H9 (cell line): Measurements from ENCODE around the gene FABP1. TPM values are rescaled to one million over a fixed set of nuclear protein-coding genes. Genes with fewer than 3 reads are reported as not detected.

ENCODE experiments used
- DNase-seq: peaks from one replicate; pipeline ENCODE4 v3.0.0-alpha.2; 2017
- H2AFZ ChIP-seq: one replicate; pipeline ENCODE4 v1.6.1; 2013; ENCODE audit warnings: mild to moderate bottlenecking, low read length, control low read depth, moderate library complexity
- H2AK5ac ChIP-seq: 2 replicates; pipeline ENCODE4 v1.6.1; 2013; ENCODE audit warnings: low read length, control low read depth, mixed read lengths; ENCODE audit not compliant: insufficient read length
- H2BK120ac ChIP-seq: one replicate; pipeline ENCODE4 v1.6.1; 2013; ENCODE audit warnings: low read depth, mild to moderate bottlenecking, low read length, control low read depth, inconsistent platforms; ENCODE audit not compliant: poor library complexity, severe bottlenecking
- H2BK12ac ChIP-seq: 2 replicates; pipeline ENCODE4 v1.6.1; 2013; ENCODE audit warnings: low read length, control low read depth, mixed read lengths, low read depth; ENCODE audit not compliant: insufficient read length
- H2BK15ac ChIP-seq: 2 replicates; pipeline ENCODE4 v1.6.1; 2013; ENCODE audit warnings: low read depth, low read length, control low read depth
- H2BK20ac ChIP-seq: one replicate; pipeline ENCODE4 v1.6.1; 2013; ENCODE audit warnings: low read depth, mild to moderate bottlenecking, low read length, control low read depth, inconsistent platforms; ENCODE audit not compliant: poor library complexity, severe bottlenecking
- H2BK5ac ChIP-seq: 2 replicates; pipeline ENCODE4 v1.6.1; 2013; ENCODE audit warnings: low read length, control low read depth, mixed read lengths; ENCODE audit not compliant: insufficient read length
- H3K14ac ChIP-seq: 2 replicates; pipeline ENCODE4 v1.6.1; 2013; ENCODE audit warnings: low read length, control low read depth; ENCODE audit not compliant: insufficient read depth
- H3K18ac ChIP-seq: 2 replicates; pipeline ENCODE4 v1.6.1; 2013; ENCODE audit warnings: low read depth, mild to moderate bottlenecking, mixed read lengths, low read length, control low read depth; ENCODE audit not compliant: insufficient read length
- H3K23ac ChIP-seq: 2 replicates; pipeline ENCODE4 v1.6.1; 2013; ENCODE audit warnings: low read length, control low read depth, mixed read lengths, low read depth; ENCODE audit not compliant: insufficient read length
- H3K23me2 ChIP-seq: 2 replicates; pipeline ENCODE4 v1.6.1; 2013; ENCODE audit warnings: low read depth, mild to moderate bottlenecking, mixed read lengths, low read length, control low read depth; ENCODE audit not compliant: insufficient read length, poor library complexity, severe bottlenecking
- H3K27ac ChIP-seq: 2 replicates; pipeline ENCODE4 v1.5.1; 2013; ENCODE audit warnings: low read length, control low read depth, mixed read lengths, low read depth; ENCODE audit not compliant: insufficient read length
- H3K27me3 ChIP-seq: 2 replicates; pipeline ENCODE4 v1.6.1; 2013; ENCODE audit warnings: low read length, control low read depth, inconsistent platforms; ENCODE audit not compliant: insufficient read depth
- H3K4ac ChIP-seq: 2 replicates; pipeline ENCODE4 v1.6.1; 2013; ENCODE audit warnings: low read depth, mild to moderate bottlenecking, control low read depth, inconsistent platforms, low read length, moderate library complexity
- H3K4me1 ChIP-seq: 2 replicates; pipeline ENCODE4 v1.6.1; 2013; ENCODE audit warnings: low read length, control low read depth, inconsistent platforms; ENCODE audit not compliant: insufficient read depth
- H3K4me2 ChIP-seq: 2 replicates; pipeline ENCODE4 v1.6.1; 2013; ENCODE audit warnings: low read length, control low read depth, mixed read lengths; ENCODE audit not compliant: insufficient read length, insufficient read depth
- H3K56ac ChIP-seq: 2 replicates; pipeline ENCODE4 v1.6.1; 2013; ENCODE audit warnings: low read depth, mild to moderate bottlenecking, mixed read lengths, low read length, control low read depth; ENCODE audit not compliant: insufficient read length
- H3K79me1 ChIP-seq: 2 replicates; pipeline ENCODE4 v1.6.1; 2013; ENCODE audit warnings: low read depth, mild to moderate bottlenecking, moderate library complexity, low read length, control low read depth, inconsistent platforms; ENCODE audit not compliant: insufficient read depth, poor library complexity, severe bottlenecking
- H3K79me2 ChIP-seq: 2 replicates; pipeline ENCODE4 v1.6.1; 2013; ENCODE audit warnings: low read length, control low read depth, inconsistent platforms; ENCODE audit not compliant: insufficient read depth
- H3K9ac ChIP-seq: 2 replicates; pipeline ENCODE4 v1.6.1; 2013; ENCODE audit warnings: low read length, control low read depth, mixed read lengths; ENCODE audit not compliant: insufficient read length; ENCODE audit errors: extremely low read depth
- H3K9me3 ChIP-seq: one replicate; pipeline ENCODE4 v1.6.1; 2013; ENCODE audit warnings: low read depth, low read length, inconsistent platforms; ENCODE audit not compliant: control insufficient read depth
- H3T11ph ChIP-seq: one replicate; pipeline ENCODE4 v1.6.1; 2013; ENCODE audit warnings: mild to moderate bottlenecking, low read length, control low read depth, inconsistent platforms
- H4K20me1 ChIP-seq: one replicate; pipeline ENCODE4 v1.6.1; 2013; ENCODE audit not compliant: control insufficient read depth, insufficient read length, insufficient read depth
- H4K5ac ChIP-seq: 2 replicates; pipeline ENCODE4 v1.6.1; 2013; ENCODE audit warnings: low read depth, mild to moderate bottlenecking, mixed read lengths, low read length, control low read depth; ENCODE audit not compliant: insufficient read length
- H4K8ac ChIP-seq: replicated peaks from 2 replicates; pipeline ENCODE4 v1.6.1; 2013; ENCODE audit warnings: low read length, control low read depth, mixed read lengths, low read depth; ENCODE audit not compliant: insufficient read length
- H4K91ac ChIP-seq: 2 replicates; pipeline ENCODE4 v1.6.1; 2013; ENCODE audit warnings: low read depth, mild to moderate bottlenecking, moderate library complexity, mixed read lengths, low read length, control low read depth; ENCODE audit not compliant: insufficient read length
- H3K27ac Mint-ChIP-seq, 3 experiments: 2 replicates in 2 of 3; 3 replicates in 1 of 3; pipeline ENCODE4 v1.8.0; 2020 to 2021; ENCODE audit warnings: mixed read lengths in 3 of 3, mild to moderate bottlenecking in 1 of 3, moderate library complexity in 1 of 3
- H3K27me3 Mint-ChIP-seq: 2 replicates; pipeline ENCODE4 v1.8.0; 2021; ENCODE audit warnings: low read depth, mild to moderate bottlenecking, moderate library complexity, mixed read lengths
- H3K36me3 Mint-ChIP-seq, 3 experiments: 2 replicates in 2 of 3; 3 replicates in 1 of 3; pipeline ENCODE4 v1.8.0; 2020 to 2021; ENCODE audit warnings: low read depth in 3 of 3, mixed read lengths in 3 of 3; ENCODE audit not compliant: insufficient read depth in 1 of 3
- H3K4me1 Mint-ChIP-seq, 2 experiments: 2 replicates each; pipeline ENCODE4 v1.8.0; 2020; ENCODE audit warnings: mixed read lengths in 2 of 2
- H3K4me3 Mint-ChIP-seq, 2 experiments: 2 replicates in 1 of 2; 3 replicates in 1 of 2; pipeline ENCODE4 v1.8.0; 2020 to 2021; ENCODE audit warnings: mild to moderate bottlenecking in 2 of 2, mixed read lengths in 2 of 2, moderate library complexity in 1 of 2
- H3K9me3 Mint-ChIP-seq, 2 experiments: 2 replicates in 1 of 2; 3 replicates in 1 of 2; pipeline ENCODE4 v1.8.0; 2020; ENCODE audit warnings: mild to moderate bottlenecking in 2 of 2, mixed read lengths in 2 of 2, moderate library complexity in 1 of 2
- WGBS: extraction: QIAGEN DNeasy Blood & Tissue Kit; methylation state at CpG from one replicate; pipeline ENCODE4 v1.1.7; 2013; ENCODE audit warnings: missing lambda C conversion rate, low lambda C conversion rate, mixed read lengths; ENCODE audit not compliant: insufficient read length; ENCODE audit errors: extremely low coverage; 5-methylcytosine and 5-hydroxymethylcytosine counted together
- total RNA-seq: library from RNA; stranded (reverse); gene quantifications from 2 replicates; pipeline ENCODE4 v1.2.1, GENCODE V29; 2021
- TF ChIP-seq, protein P1 (sequence below): fragments of 200-600 bp; sonication (generic); conservative IDR thresholded peaks from 3 replicates; pipeline ENCODE4 v1.8.0; 2021; ENCODE audit warnings: antibody characterized with exemption, mild to moderate bottlenecking

Gene FABP1
- total RNA-seq, 1 experiment from 2014 or later = not detected

GRCh38 chr2:88160517-88160916 lies 32.7 kb upstream of the FABP1 start:
- no CpG with 5 or more reads among the region's 7 CpGs for WGBS
- no peak overlapping the region for H4K91ac ChIP-seq
- DNase-seq = no peak
- H3K27me3 Mint-ChIP-seq = no peaks in the 10 kb centered on the region; the same call in none of the 2 replicates
- no peak overlapping the region for H4K5ac ChIP-seq
- H3K23ac ChIP-seq = no peak overlapping the region
- no peak overlapping the region for H3K4ac ChIP-seq
- H3K56ac ChIP-seq = no peak overlapping the region
- H4K20me1 ChIP-seq = no peaks in the 10 kb centered on the region
- no peaks in the 10 kb centered on the region for H3K79me1 ChIP-seq
- H2BK20ac ChIP-seq = no peak overlapping the region
- TF ChIP-seq, protein P1, sequence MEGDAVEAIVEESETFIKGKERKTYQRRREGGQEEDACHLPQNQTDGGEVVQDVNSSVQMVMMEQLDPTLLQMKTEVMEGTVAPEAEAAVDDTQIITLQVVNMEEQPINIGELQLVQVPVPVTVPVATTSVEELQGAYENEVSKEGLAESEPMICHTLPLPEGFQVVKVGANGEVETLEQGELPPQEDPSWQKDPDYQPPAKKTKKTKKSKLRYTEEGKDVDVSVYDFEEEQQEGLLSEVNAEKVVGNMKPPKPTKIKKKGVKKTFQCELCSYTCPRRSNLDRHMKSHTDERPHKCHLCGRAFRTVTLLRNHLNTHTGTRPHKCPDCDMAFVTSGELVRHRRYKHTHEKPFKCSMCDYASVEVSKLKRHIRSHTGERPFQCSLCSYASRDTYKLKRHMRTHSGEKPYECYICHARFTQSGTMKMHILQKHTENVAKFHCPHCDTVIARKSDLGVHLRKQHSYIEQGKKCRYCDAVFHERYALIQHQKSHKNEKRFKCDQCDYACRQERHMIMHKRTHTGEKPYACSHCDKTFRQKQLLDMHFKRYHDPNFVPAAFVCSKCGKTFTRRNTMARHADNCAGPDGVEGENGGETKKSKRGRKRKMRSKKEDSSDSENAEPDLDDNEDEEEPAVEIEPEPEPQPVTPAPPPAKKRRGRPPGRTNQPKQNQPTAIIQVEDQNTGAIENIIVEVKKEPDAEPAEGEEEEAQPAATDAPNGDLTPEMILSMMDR = no peak
- no peaks in the 10 kb centered on the region for H3K27me3 ChIP-seq
- H2BK120ac ChIP-seq = no peak overlapping the region
- H3K4me1 Mint-ChIP-seq = peaks cover 14 to 19% of the 10 kb centered on the region in 2 experiments
- H3K9ac ChIP-seq = no peak overlapping the region
- H3K18ac ChIP-seq = no peak overlapping the region
- H3K4me3 Mint-ChIP-seq = no peak overlapping the region
- no peaks in the 10 kb centered on the region; a peak in 1 of 7 replicates for H3K36me3 Mint-ChIP-seq
- no peak overlapping the region for H3T11ph ChIP-seq
- no peak overlapping the region for H2BK12ac ChIP-seq
- H3K79me2 ChIP-seq = no peaks in the 10 kb centered on the region
- H3K9me3 ChIP-seq = no peaks in the 10 kb centered on the region
- no peak overlapping the region for H3K27ac ChIP-seq
- no peak overlapping the region for H3K14ac ChIP-seq
- H2AFZ ChIP-seq = no peak overlapping the region
- H2BK5ac ChIP-seq = no peak overlapping the region
- no peak overlapping the region for H2BK15ac ChIP-seq
- no peak overlapping the region for H3K4me2 ChIP-seq
- no peaks in the 10 kb centered on the region; a peak in 1 of 5 replicates for H3K9me3 Mint-ChIP-seq
- no peaks in the 10 kb centered on the region for H3K23me2 ChIP-seq
- H4K8ac ChIP-seq = no peak overlapping the region
- no peak overlapping the region for H3K27ac Mint-ChIP-seq
- H2AK5ac ChIP-seq = no peak overlapping the region
- no peaks in the 10 kb centered on the region for H3K4me1 ChIP-seq
